ENCODE results near the gene ARHGEF6.
A peak's percentile ranks its signal among the peaks of the same experiment; 100 is the strongest.

Gene ARHGEF6

GRCh38 chrX:136745215-136746173 is 35.2 kb downstream of the ARHGEF6 start:
- DNase-seq: no peak

GRCh38 chrX:136742721-136743379 is 37.9 kb downstream of the ARHGEF6 start:
- DNase-seq: no peak

- no peak for DNase-seq
Measured at GRCh38 chrX:136738049-136738729, 42.5 kb downstream of the ARHGEF6 start.

- DNase-seq: no peak
Measured at GRCh38 chrX:136736690-136737089, 44.0 kb downstream of the ARHGEF6 start.

GRCh38 chrX:136735601-136736000 is 45.1 kb downstream of the ARHGEF6 start:
- DNase-seq: no peak

GRCh38 chrX:136733613-136734012 is 47.1 kb downstream of the ARHGEF6 start:
- no peak for DNase-seq

GRCh38 chrX:136731798-136732197 is 48.9 kb downstream of the ARHGEF6 start:
- DNase-seq: no peak

- DNase-seq: peak; percentile 40
Measured at GRCh38 chrX:136731207-136731782, 49.4 kb downstream of the ARHGEF6 start.

- no peak for DNase-seq
Measured at GRCh38 chrX:136728393-136728792, 52.3 kb downstream of the ARHGEF6 start.

- DNase-seq: no peak
Measured at GRCh38 chrX:136725441-136726104, 55.2 kb downstream of the ARHGEF6 start.

GRCh38 chrX:136718091-136718490 is 62.6 kb downstream of the ARHGEF6 start:
- DNase-seq: no peak

GRCh38 chrX:136714626-136715599 is 65.8 kb downstream of the ARHGEF6 start:
- DNase-seq: no peak

GRCh38 chrX:136712650-136713310 is 68.0 kb downstream of the ARHGEF6 start:
- DNase-seq: no peak

- peak; percentile 14 for DNase-seq
Measured at GRCh38 chrX:136711147-136711546, 69.6 kb downstream of the ARHGEF6 start.

GRCh38 chrX:136710325-136710951 is 70.3 kb downstream of the ARHGEF6 start:
- DNase-seq: peak; percentile 20

- no peak for DNase-seq
Measured at GRCh38 chrX:136708348-136708747, 72.4 kb downstream of the ARHGEF6 start.

GRCh38 chrX:136697156-136697555 is 83.6 kb downstream of the ARHGEF6 start:
- DNase-seq: no peak

- DNase-seq: no peak
Measured at GRCh38 chrX:136694431-136695087, 86.2 kb downstream of the ARHGEF6 start.

GRCh38 chrX:136692271-136692670 is 88.5 kb downstream of the ARHGEF6 start:
- no peak for DNase-seq

Data from stimulated activated CD4-positive, alpha-beta T cell treated with anti-CD3 and anti-CD28 coated beads, Interleukin-1b, Interleukin-23, amount 100 ng/mL, for 48 hours (primary cell).